Keratinocyte (primary cell): Measurements from ENCODE around the gene ELP4. TPM values are rescaled to one million over a fixed set of nuclear protein-coding genes. Genes with fewer than 3 reads are reported as not detected.

Source experiments
- DNase-seq: peaks from one replicate; pipeline ENCODE4 v3.0.0-alpha.2; 2011; ENCODE audit warnings: low read depth, missing footprints, low spot score
- FAIRE-seq: peaks from 2 replicates; lab custom pipeline; 2011; peaks lifted over from hg19 to GRCh38; lab: Jason Lieb, UNC
- H2AFZ ChIP-seq: 2 replicates; pipeline ENCODE4 v1.6.0; 2012; ENCODE audit warnings: low read length, control low read depth, inconsistent platforms; ENCODE audit not compliant: control insufficient read depth
- H3K27ac ChIP-seq: 2 replicates; pipeline ENCODE4 v1.5.1; 2011; ENCODE audit warnings: low read length; ENCODE audit not compliant: control insufficient read depth, insufficient read depth
- H3K27me3 ChIP-seq: 3 replicates; pipeline ENCODE4 v1.6.0; 2011; ENCODE audit warnings: low read length; ENCODE audit not compliant: control insufficient read depth, insufficient read depth; ENCODE audit errors: extremely low read depth
- H3K36me3 ChIP-seq, 2 experiments: 2 replicates in 1 of 2; 3 replicates in 1 of 2; pipeline ENCODE4 v1.5.1; 2011; ENCODE audit warnings: low read length in 2 of 2, mild to moderate bottlenecking in 1 of 2; ENCODE audit not compliant: control insufficient read depth in 2 of 2, insufficient read depth in 2 of 2; ENCODE audit errors: extremely low read depth in 1 of 2
- H3K4me1 ChIP-seq: 3 replicates; pipeline ENCODE4 v1.5.1; 2011; ENCODE audit warnings: low read length; ENCODE audit not compliant: control insufficient read depth, insufficient read depth; ENCODE audit errors: extremely low read depth
- H3K4me2 ChIP-seq: 3 replicates; pipeline ENCODE4 v1.6.0; 2011; ENCODE audit warnings: low read depth, low read length; ENCODE audit not compliant: control insufficient read depth, insufficient read depth; ENCODE audit errors: extremely low read depth
- H3K4me3 ChIP-seq, 3 experiments: fragments of 200-600 bp in 1 of 3; sonication (generic) in 1 of 3; 2 replicates in 2 of 3; 3 replicates in 1 of 3; pipeline ENCODE4 v1.5.1; 2011 to 2016; ENCODE audit warnings: low read length in 3 of 3, mild to moderate bottlenecking in 3 of 3, control low read depth in 2 of 3, inconsistent platforms in 1 of 3, low read depth in 1 of 3, mixed read lengths in 1 of 3, mixed run types in 1 of 3, moderate library complexity in 1 of 3; ENCODE audit not compliant: control insufficient read depth in 2 of 3, insufficient read depth in 2 of 3; ENCODE audit errors: extremely low read depth in 1 of 3
- H3K79me2 ChIP-seq: 2 replicates; pipeline ENCODE4 v1.6.0; 2012; ENCODE audit warnings: low read length; ENCODE audit not compliant: control insufficient read depth, insufficient read depth
- H3K9ac ChIP-seq: 3 replicates; pipeline ENCODE4 v1.6.0; 2011; ENCODE audit warnings: low read length; ENCODE audit not compliant: control insufficient read depth, insufficient read depth; ENCODE audit errors: extremely low read depth
- H3K9me1 ChIP-seq: 3 replicates; pipeline ENCODE4 v1.6.0; 2011; ENCODE audit warnings: low read length; ENCODE audit not compliant: control insufficient read depth, insufficient read depth; ENCODE audit errors: extremely low read depth
- H3K9me3 ChIP-seq: 2 replicates; pipeline ENCODE4 v1.5.1; 2012; ENCODE audit warnings: low read depth, low read length; ENCODE audit not compliant: control insufficient read depth
- H4K20me1 ChIP-seq: 3 replicates; pipeline ENCODE4 v1.6.0; 2011; ENCODE audit warnings: low read length; ENCODE audit not compliant: control insufficient read depth, insufficient read depth; ENCODE audit errors: extremely low read depth
- CTCF ChIP-seq, 3 experiments: IDR thresholded peaks in 1 of 3; conservative IDR thresholded peaks in 1 of 3; optimal IDR thresholded peaks in 1 of 3; 2 replicates in 2 of 3; 3 replicates in 1 of 3; pipeline versions ENCODE3 to v1.5.1; 2011; ENCODE audit warnings: low read length in 3 of 3, mild to moderate bottlenecking in 3 of 3, moderate library complexity in 2 of 3, control low read depth in 1 of 3, inconsistent platforms in 1 of 3; ENCODE audit not compliant: insufficient read depth in 2 of 3; ENCODE audit errors: extremely low read depth in 1 of 3
- EZH2 ChIP-seq: IDR thresholded peaks from one replicate; pipeline ENCODE4 v1.6.1; 2012; ENCODE audit warnings: inconsistent platforms, mild to moderate bottlenecking, low read length, moderate library complexity
- dilution Hi-C: fragments of 300-500 bp; cut with MboI; formaldehyde crosslinking; loops from one replicate; pipeline ENCODE4 v1.7.0; 2020; ENCODE audit warnings: low sequenced_read_pairs; ENCODE audit not compliant: extremely low pct_ligation_motif_present
- polyA plus RNA-seq, 5 experiments: library from polyadenylated mRNA; depleted of rRNA in 3 of 5; stranded (reverse) in 3 of 5; stranded (forward) in 1 of 5; unstranded in 1 of 5; fragments of >200 nt; gene quantifications; 1 replicate in 1 of 5; 2 replicates in 3 of 5; 3 replicates in 1 of 5; pipeline versions ENCODE4 v1.2.1 to v1.2.3, GENCODE V29; 2011 to 2012; ENCODE audit warnings: missing spikeins in 2 of 5, low read depth in 1 of 5, low replicate concordance in 1 of 5

Gene ELP4
- polyA plus RNA-seq, 1 donor (not counting 4 experiments of a cell fraction or from before 2014, with no cell fraction given), result 29.6 TPM

DNA sequence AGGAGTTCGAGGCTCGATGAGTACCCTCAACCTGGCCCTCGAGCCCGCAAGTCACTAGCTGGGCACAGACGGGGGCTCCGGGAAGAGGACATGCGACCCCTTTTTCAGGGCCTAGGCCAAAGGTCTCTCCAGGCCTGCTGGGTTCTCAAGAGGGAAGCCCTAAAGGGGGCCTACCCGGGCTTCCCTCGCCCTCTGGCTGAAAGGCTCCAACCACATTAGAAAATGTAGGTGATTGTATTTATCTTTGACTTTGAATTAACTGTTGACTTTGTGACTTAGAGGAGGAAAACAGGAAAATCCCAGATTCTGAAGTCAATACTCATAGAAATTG is 308.8 kb downstream of the ELP4 start:
- Histone ChIP-seq H4K20me1 (peaks cover 9% of the 10 kb centered on the region), H3K9me1 (no peaks in the 10 kb centered on the region), H3K79me2 (no peaks in the 10 kb centered on the region), H3K4me2 (no peak overlapping the region), H2AFZ (no peak overlapping the region), H3K27me3 (peaks cover 100% of the 10 kb centered on the region), H3K27ac (no peak overlapping the region), H3K4me3 (no peak overlapping the region), H3K9me3 (no peaks in the 10 kb centered on the region), H3K9ac (no peak overlapping the region), H3K36me3 (no peaks in the 10 kb centered on the region), H3K4me1 (peaks cover 17% of the 10 kb centered on the region)
- FAIRE-seq (no peak), DNase-seq (no peak)
- dilution Hi-C loops, result no loop called here
- TF ChIP-seq CTCF (optimal IDR thresholded peaks at IDR 0.05 in 1 of 3, IDR thresholded peaks at IDR 0.05 in 1 of 3, conservative IDR thresholded peaks at IDR 0.05 in 1 of 3; ENCODE audit: extremely low read depth in 1 of 3, insufficient read depth in 2 of 3, low read length in 3 of 3) (no peak), EZH2 (no peak)

DNA sequence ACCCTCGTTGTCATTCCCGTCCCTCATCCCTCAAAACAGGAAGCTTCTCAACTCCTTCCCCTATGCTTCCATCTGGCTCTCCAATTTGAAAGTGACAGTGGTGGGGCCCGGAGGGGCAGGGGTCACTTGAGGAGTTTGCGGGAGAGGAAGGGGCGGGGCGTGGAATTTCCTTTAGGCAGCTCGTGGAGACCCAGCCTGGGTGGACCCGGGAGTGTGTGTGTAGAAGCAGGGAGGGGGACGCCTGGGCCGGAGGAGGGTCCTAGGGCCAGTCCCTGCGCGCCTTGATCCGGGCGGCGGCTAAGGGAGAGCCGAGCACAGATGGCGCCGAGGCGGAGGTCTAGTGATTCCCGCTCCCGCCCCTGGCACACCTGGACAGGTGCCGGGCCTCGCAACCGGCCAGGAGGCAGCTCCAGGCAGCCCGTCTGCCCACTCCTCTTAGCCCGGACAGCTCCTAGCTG is 309.3 kb downstream of the ELP4 start:
- dilution Hi-C loops, result no loop called here
- no peaks in the 10 kb centered on the region for H3K9me3 ChIP-seq
- H3K27ac ChIP-seq, result no peak overlapping the region
- peaks cover 9% of the 10 kb centered on the region for H4K20me1 ChIP-seq
- TF ChIP-seq CTCF (optimal IDR thresholded peaks at IDR 0.05 in 1 of 3, IDR thresholded peaks at IDR 0.05 in 1 of 3, conservative IDR thresholded peaks at IDR 0.05 in 1 of 3; ENCODE audit: extremely low read depth in 1 of 3, insufficient read depth in 2 of 3, low read length in 3 of 3) (no peak), EZH2 (no peak)
- peaks cover 100% of the 10 kb centered on the region for H3K27me3 ChIP-seq
- no peak overlapping the region for H3K9ac ChIP-seq
- peaks cover 14% of the 10 kb centered on the region for H3K4me1 ChIP-seq
- H3K4me3 ChIP-seq, result no peak overlapping the region
- DNase-seq, result no peak
- H3K9me1 ChIP-seq, result no peaks in the 10 kb centered on the region
- FAIRE-seq, result no peak
- no peaks in the 10 kb centered on the region for H3K36me3 ChIP-seq
- no peak overlapping the region for H3K4me2 ChIP-seq
- H2AFZ ChIP-seq, result no peak overlapping the region
- H3K79me2 ChIP-seq, result no peaks in the 10 kb centered on the region
